Endothelial cell of umbilical vein (primary cell): ENCODE measurements around the gene POU5F1. TPM values are rescaled to one million over a fixed set of nuclear protein-coding genes. Genes with fewer than 3 reads are reported as not detected.
A peak's percentile ranks its signal among the peaks of the same experiment; 100 is the strongest.

Experiments used
- BruUV-seq: library from RNA; stranded (reverse); fragments of 400-500 nt; replicated peaks from 2 replicates; lab custom pipeline; 2021; lab: Mats Ljungman, UMichigan
- CTCF ChIA-PET: fragments of 300-600, 350-600 bp; sonication (Branson Sonifier 250); formaldehyde crosslinking; loops from one replicate; lab custom pipeline; 2021; ENCODE audit warnings: antibody characterized with exemption, inconsistent platforms; lab: Charles Lee
- POLR2A ChIA-PET: fragments of 300-600, 350-600 bp; sonication (Branson Sonifier 250); formaldehyde crosslinking; loops from one replicate; lab custom pipeline; 2021; ENCODE audit warnings: antibody characterized with exemption, inconsistent platforms; lab: Charles Lee
- DNase-seq: peaks from one replicate; pipeline ENCODE4 v3.0.0-alpha.2; 2011; ENCODE audit warnings: low read depth, low spot score
- FAIRE-seq: peaks from 2 replicates; lab custom pipeline; 2011; peaks lifted over from hg19 to GRCh38; lab: Jason Lieb, UNC
- H2AFZ ChIP-seq: 2 replicates; pipeline ENCODE4 v1.6.0; 2012; ENCODE audit warnings: low read depth, low read length, control low read depth, inconsistent platforms
- H3K27ac ChIP-seq: 2 replicates; pipeline ENCODE4 v1.5.1; 2011; ENCODE audit warnings: low read depth, mild to moderate bottlenecking, control low read depth, low read length, moderate library complexity; ENCODE audit not compliant: insufficient read depth
- H3K27me3 ChIP-seq, 2 experiments: 2 replicates each; pipeline versions ENCODE4 v1.6.0 to v1.6.1; 2011; ENCODE audit warnings: low read length in 2 of 2, mixed read lengths in 1 of 2; ENCODE audit not compliant: control insufficient read depth in 2 of 2, insufficient read depth in 2 of 2
- H3K36me3 ChIP-seq, 2 experiments: 2 replicates in 1 of 2; 3 replicates in 1 of 2; pipeline ENCODE4 v1.5.1; 2011; ENCODE audit warnings: low read length in 2 of 2, mild to moderate bottlenecking in 1 of 2, moderate library complexity in 1 of 2; ENCODE audit not compliant: control insufficient read depth in 2 of 2, insufficient read depth in 2 of 2; ENCODE audit errors: extremely low read depth in 1 of 2
- H3K4me1 ChIP-seq: 3 replicates; pipeline ENCODE4 v1.5.1; 2011; ENCODE audit warnings: mild to moderate bottlenecking, low read length; ENCODE audit not compliant: control insufficient read depth, insufficient read depth; ENCODE audit errors: extremely low read depth
- H3K4me2 ChIP-seq: 2 replicates; pipeline ENCODE4 v1.6.1; 2011; ENCODE audit warnings: low read length, control low read depth, mixed read lengths; ENCODE audit not compliant: insufficient read depth
- H3K4me3 ChIP-seq, 3 experiments: fragments of 200-600 bp in 1 of 3; sonication (generic), shearing (Covaris generic) in 1 of 3; replicated peaks in 1 of 3; 2 replicates each; pipeline ENCODE4 v1.5.1; 2011 to 2016; ENCODE audit warnings: control low read depth in 3 of 3, low read length in 3 of 3, mild to moderate bottlenecking in 2 of 3, inconsistent platforms in 1 of 3, low read depth in 1 of 3, moderate library complexity in 1 of 3; ENCODE audit not compliant: insufficient read depth in 1 of 3
- H3K79me2 ChIP-seq: 2 replicates; pipeline ENCODE4 v1.6.0; 2012; ENCODE audit warnings: low read length, inconsistent platforms; ENCODE audit not compliant: control insufficient read depth, insufficient read depth
- H3K9ac ChIP-seq: replicated peaks from 2 replicates; pipeline ENCODE3; 2011; ENCODE audit warnings: low read length, control low read depth; ENCODE audit not compliant: insufficient read depth; ENCODE audit errors: extremely low read depth
- H3K9me1 ChIP-seq: replicated peaks from 3 replicates; pipeline ENCODE4 v1.6.0; 2011; ENCODE audit warnings: mild to moderate bottlenecking, low read length; ENCODE audit not compliant: control insufficient read depth, insufficient read depth; ENCODE audit errors: extremely low read depth
- H3K9me3 ChIP-seq: replicated peaks from 2 replicates; pipeline ENCODE4 v1.5.1; 2012; ENCODE audit warnings: low read length, inconsistent platforms; ENCODE audit not compliant: control insufficient read depth, insufficient read depth
- H4K20me1 ChIP-seq: replicated peaks from 2 replicates; pipeline ENCODE3; 2011; ENCODE audit warnings: mild to moderate bottlenecking, low read length; ENCODE audit not compliant: control insufficient read depth, insufficient read depth; ENCODE audit errors: extremely low read depth
- EZH2 ChIP-seq: IDR thresholded peaks from 2 replicates; pipeline ENCODE4 v1.6.1; 2012; ENCODE audit warnings: borderline replicate concordance, low read depth, mild to moderate bottlenecking, moderate library complexity, low read length, inconsistent platforms; ENCODE audit not compliant: severe bottlenecking
- FOS ChIP-seq: IDR thresholded peaks from 2 replicates; pipeline ENCODE4 v1.6.1; 2011; ENCODE audit warnings: mild to moderate bottlenecking, low read length, moderate library complexity, borderline replicate concordance; ENCODE audit not compliant: insufficient read depth
- GATA2 ChIP-seq: IDR thresholded peaks from 2 replicates; pipeline ENCODE4 v1.7.0; 2011; ENCODE audit warnings: low read depth, mild to moderate bottlenecking, moderate library complexity, mixed read lengths, low read length; ENCODE audit not compliant: insufficient read length, insufficient read depth
- JUN ChIP-seq: IDR thresholded peaks from 2 replicates; pipeline ENCODE4 v1.6.1; 2011; ENCODE audit warnings: borderline replicate concordance, low read depth; ENCODE audit not compliant: insufficient read length, insufficient read depth
- MYC ChIP-seq: IDR thresholded peaks from one replicate; pipeline ENCODE4 v1.6.1; 2011; ENCODE audit warnings: mild to moderate bottlenecking, low read depth, low read length
- POLR2A ChIP-seq: IDR thresholded peaks from 2 replicates; pipeline ENCODE4 v1.6.1; 2012; ENCODE audit warnings: low read depth, mild to moderate bottlenecking, control low read depth, low read length
- POLR2AphosphoS5 ChIP-seq: IDR thresholded peaks from 2 replicates; pipeline ENCODE4 v1.6.1; 2012; ENCODE audit warnings: low read depth, mild to moderate bottlenecking, control low read depth, low read length, moderate library complexity; ENCODE audit not compliant: insufficient read depth
- dilution Hi-C: fragments of 300-500 bp; cut with MboI; formaldehyde crosslinking; loops from one replicate; pipeline ENCODE4 v1.15.0; 2019; ENCODE audit warnings: low sequenced_read_pairs; ENCODE audit not compliant: extremely low pct_ligation_motif_present
- intact Hi-C: fragments of 100-400 bp; cut with micrococcal nuclease; formaldehyde crosslinking; loops from one replicate; pipeline ENCODE4 v1.10.0; 2022
- polyA plus RNA-seq, 4 experiments: library from polyadenylated mRNA; depleted of rRNA in 3 of 4; stranded (reverse) in 3 of 4; unstranded in 1 of 4; fragments of >200 nt; gene quantifications; 2 replicates each; pipeline versions ENCODE4 v1.2.1 to v1.2.3, GENCODE V29; 2011 to 2012; ENCODE audit warnings: missing spikeins in 1 of 4
- total RNA-seq: library from RNA; stranded (reverse); gene quantifications from 2 replicates; pipeline ENCODE4 v1.2.3, GENCODE V29; 2021
- TF ChIP-seq, protein P1 (sequence below), 2 donors: IDR thresholded peaks; 1 replicate in 1 of 2; 2 replicates in 1 of 2; pipeline ENCODE4 v1.5.1; 2011; ENCODE audit warnings: low read length in 2 of 2, mild to moderate bottlenecking in 2 of 2, moderate library complexity in 2 of 2, control low read depth in 1 of 2, inconsistent platforms in 1 of 2, low read depth in 1 of 2; ENCODE audit not compliant: insufficient read depth in 1 of 2; ENCODE audit errors: extremely low read depth in 1 of 2
- TF ChIP-seq, protein P2 (sequence below): IDR thresholded peaks from 2 replicates; pipeline ENCODE4 v1.6.1; 2011; ENCODE audit not compliant: insufficient read depth, insufficient read length

POU5F1 gene
- total and polyA plus RNA-seq, 2 donors (not counting 3 experiments of a cell fraction or from before 2014, with no cell fraction given) = 0.63 TPM; not detected in 1

DNA sequence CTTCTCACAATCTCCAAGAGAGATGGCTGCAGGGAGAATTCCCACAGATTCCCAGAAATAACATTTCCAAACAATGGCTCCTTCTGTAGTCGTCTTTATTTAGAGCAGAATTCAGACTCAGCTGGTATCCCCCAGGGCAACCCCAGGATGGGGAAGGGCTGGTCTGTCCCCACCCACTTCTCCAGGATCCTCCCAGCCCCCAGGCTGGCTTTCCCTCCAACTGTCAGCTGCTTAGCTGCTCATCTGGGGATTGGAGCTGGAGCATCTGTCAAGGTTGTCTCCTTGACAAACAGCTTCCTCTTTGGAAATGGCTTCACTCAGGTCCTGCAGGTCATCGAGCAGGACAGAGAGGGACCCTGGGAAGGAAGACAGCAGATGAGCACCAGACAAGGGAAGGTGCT, 28.1 kb downstream of the POU5F1 start:
- ChIA-PET CTCF (interaction anchor here (0.6 to 1.5 kb wide), 6 partner anchors 11 to 224 kb away, joined by 3 to 8 read pairs (median 3); no protein-coding TSS in a partner anchor), POLR2A (no interaction called here)
- Histone ChIP-seq H3K36me3 (peaks cover 0 to 8% of the 10 kb centered on the region in 2 experiments), H3K4me2 (no peak overlapping the region), H3K9me1 (no peaks in the 10 kb centered on the region), H2AFZ (no peak overlapping the region), H3K9me3 (no peaks in the 10 kb centered on the region), H3K27ac (no peak overlapping the region), H4K20me1 (no peaks in the 10 kb centered on the region), H3K4me1 (peaks cover 8% of the 10 kb centered on the region), H3K9ac (no peak overlapping the region), H3K79me2 (no peaks in the 10 kb centered on the region), H3K4me3 (no peak overlapping the region), H3K27me3 (no peaks in the 10 kb centered on the region)
- TF ChIP-seq EZH2 = no peak
- TF ChIP-seq JUN = no peak
- TF ChIP-seq POLR2A = no peak
- TF ChIP-seq, protein P1, sequence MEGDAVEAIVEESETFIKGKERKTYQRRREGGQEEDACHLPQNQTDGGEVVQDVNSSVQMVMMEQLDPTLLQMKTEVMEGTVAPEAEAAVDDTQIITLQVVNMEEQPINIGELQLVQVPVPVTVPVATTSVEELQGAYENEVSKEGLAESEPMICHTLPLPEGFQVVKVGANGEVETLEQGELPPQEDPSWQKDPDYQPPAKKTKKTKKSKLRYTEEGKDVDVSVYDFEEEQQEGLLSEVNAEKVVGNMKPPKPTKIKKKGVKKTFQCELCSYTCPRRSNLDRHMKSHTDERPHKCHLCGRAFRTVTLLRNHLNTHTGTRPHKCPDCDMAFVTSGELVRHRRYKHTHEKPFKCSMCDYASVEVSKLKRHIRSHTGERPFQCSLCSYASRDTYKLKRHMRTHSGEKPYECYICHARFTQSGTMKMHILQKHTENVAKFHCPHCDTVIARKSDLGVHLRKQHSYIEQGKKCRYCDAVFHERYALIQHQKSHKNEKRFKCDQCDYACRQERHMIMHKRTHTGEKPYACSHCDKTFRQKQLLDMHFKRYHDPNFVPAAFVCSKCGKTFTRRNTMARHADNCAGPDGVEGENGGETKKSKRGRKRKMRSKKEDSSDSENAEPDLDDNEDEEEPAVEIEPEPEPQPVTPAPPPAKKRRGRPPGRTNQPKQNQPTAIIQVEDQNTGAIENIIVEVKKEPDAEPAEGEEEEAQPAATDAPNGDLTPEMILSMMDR (IDR thresholded peaks at IDR 0.05; ENCODE audit: extremely low read depth in 1 of 2, insufficient read depth in 1 of 2, low read depth in 1 of 2, low read length in 2 of 2) = no peak
- no peak for TF ChIP-seq GATA2
- no peak for TF ChIP-seq FOS
- TF ChIP-seq, protein P2, sequence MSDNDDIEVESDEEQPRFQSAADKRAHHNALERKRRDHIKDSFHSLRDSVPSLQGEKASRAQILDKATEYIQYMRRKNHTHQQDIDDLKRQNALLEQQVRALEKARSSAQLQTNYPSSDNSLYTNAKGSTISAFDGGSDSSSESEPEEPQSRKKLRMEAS = no peak
- TF ChIP-seq MYC = no peak
- TF ChIP-seq POLR2AphosphoS5 = no peak
- no peak for DNase-seq
- peak; percentile 21 for FAIRE-seq
- intact Hi-C loops (no loop called here), dilution Hi-C loops (no loop called here)
- BruUV-seq = no TSS peak
